HG02763 (cell line): Measurements from ENCODE around the gene PDS5A.
"Not testable (repeated sequence)": the region's sequence is repeated elsewhere in the genome, so short reads cannot be mapped to it uniquely, and the experiment has no call there.

ENCODE experiments used
- ATAC-seq: cut with Tn5 transposase; IDR thresholded peaks from one replicate; pipeline ENCODE4 v1.9.1; 2021; ENCODE audit warnings: mild to moderate bottlenecking, moderate library complexity; ENCODE audit not compliant: unreplicated experiment

The PDS5A gene

DNA sequence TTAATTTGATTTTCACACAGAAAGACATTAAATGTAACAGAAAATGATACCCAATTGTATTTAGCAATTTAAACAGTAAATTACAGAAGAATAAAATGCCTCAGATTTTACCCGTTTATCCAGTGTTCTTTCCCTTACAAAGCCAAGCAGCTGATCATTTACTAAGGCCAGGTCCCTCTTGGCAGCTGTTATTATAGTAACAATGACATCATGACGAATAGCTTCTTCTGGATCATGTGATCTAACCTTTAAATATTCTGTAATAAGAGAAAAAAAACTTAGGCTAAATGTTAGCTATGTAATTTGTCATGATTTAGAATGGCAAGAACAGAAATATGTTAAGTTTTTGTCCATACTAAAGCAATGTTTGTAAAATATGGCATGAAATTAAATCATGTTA lies 69.4 kb downstream of the PDS5A start:
- ATAC-seq: no peak

DNA sequence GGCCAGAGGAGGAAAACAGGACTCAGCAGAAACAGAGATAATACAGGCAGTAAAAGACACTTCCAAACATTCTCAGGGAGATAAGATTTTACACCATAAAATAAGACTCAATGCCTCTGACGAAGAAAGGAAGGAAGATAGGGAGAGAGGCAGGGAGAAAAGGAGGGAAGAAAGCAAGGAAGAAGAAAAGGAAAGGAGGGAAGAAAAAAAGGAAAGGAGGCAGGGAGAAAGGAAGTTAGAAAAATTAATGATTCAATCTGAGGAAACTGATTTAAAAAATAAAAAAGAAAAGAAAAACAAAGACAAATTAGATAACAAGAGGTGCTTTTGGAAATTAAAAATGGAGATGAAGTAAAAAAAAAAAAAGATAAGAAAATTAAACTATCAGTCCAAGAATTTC lies 72.1 kb downstream of the PDS5A start:
- no peak for ATAC-seq

DNA sequence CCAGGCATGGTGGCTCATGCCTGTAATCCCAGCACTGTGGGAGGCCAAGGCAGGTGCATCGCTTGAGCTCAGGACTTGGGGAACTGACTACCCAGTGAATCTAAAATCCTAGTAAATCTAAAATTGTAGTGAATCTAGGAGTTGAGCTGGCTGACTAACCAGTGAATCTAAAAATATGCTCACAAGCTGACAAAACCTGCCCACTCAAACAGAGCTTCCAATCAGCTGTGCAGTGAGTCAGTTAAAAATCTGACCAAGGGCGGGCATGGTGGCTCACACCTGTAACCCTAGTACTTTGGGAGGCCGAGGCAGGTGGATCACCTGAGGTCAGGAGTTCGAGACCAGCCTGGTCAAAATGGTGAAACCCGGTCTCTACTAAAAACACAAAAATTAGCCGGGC lies 72.7 kb downstream of the PDS5A start:
- not testable (repeated sequence) for ATAC-seq

DNA sequence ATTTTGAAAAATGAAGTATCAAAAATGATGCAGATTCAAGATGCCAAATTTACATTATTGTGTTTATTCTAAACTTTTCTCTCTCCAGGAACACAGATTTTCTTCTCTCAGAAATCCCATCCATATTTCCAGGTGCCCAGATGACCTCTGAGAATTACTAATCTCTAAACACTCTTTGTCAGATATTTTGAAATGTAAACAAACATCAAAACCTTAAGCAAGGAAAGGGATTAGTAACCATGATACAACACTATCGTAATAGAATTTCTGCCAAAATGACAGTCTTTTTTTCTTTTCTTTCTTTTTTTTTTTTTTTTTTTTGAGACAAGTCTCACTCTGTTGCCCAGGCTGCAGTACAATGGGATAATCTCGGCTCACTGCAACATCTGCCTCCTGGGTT lies 76.7 kb downstream of the PDS5A start:
- no peak for ATAC-seq

DNA sequence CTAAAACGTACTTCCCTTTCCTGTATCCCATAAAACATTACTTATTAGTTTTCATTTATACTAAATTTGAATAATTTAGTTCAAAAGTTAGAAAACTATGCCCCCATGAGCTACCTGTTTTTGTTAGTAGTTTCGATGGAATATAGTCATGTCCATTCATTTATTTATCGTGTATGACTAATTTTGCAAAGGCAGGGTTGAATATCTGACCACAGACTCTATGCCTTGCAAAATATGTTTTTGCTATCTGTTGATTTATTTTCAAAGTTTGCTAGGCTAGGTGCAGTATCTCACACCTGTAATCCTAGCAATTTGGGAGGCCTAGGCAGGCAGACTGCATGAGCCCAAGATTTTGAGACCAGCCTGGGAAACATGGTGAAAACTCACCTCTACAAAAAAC lies 78.4 kb downstream of the PDS5A start:
- no peak for ATAC-seq

DNA sequence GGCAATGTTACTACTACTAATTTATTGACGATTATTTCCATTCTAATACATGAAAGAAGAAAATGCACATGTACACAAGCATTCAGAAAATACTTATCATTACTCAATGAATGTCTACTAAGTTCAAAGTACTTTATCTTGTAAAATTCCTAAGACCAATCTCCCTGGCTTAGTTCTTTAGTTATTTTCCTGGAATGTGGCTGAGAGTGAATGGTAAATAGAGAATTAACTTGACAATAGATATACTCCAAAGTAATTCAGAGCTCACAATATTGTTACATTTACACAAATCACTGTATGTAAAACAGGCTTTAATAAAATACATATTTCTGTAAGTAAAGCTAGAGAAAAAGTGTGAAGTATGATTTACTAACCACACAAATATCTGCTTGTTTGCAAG lies 79.7 kb downstream of the PDS5A start:
- ATAC-seq: no peak

DNA sequence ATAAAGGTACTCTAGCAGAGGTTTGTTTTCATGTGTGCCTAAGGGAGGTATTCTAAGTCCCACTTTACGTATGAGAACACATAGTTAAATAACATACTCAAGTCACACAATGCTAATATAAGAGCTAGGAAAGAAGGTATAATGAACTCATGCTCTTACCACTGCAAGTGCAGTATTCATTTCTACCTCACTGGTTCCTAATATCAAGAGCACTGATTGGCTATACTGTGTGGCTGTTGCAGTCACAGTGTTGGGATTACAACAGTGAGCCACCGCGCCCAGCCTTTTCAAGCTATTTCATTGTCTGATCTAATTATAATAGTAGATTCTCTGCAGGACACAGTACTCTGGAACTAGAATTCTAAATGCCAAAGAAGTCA lies 84.0 kb downstream of the PDS5A start:
- no peak for ATAC-seq

DNA sequence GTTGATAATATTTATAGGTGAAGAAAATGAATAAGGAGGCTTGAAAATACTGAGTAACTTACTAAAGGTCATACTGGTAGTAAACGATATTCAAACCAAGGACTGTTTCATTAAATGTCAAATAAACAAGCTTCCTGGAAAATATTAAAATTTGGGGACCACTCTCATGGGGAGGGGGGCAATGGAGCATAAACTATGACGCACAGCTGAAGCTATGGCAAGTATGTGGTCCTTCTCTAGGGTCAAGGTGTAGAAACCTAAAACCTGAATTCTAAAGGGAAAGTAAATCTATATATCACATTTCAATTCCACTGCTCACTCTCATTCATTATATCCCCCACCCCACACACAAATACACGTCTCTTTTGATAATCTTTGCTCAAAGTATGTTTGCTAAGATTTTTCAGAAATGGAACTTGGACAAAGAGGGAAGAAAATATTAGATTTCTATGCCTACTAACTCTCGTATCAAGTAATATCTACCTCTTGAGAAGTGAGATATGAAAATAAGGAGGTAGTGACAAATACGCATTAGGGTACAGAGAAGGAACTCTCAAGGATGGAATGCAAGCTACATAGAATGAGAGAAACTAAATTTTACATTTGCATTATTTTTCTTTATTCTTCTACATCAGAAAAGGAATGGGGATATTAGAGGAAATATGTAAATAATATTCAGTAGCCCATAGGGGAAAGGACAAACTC lies 84.6 kb downstream of the PDS5A start:
- ATAC-seq: no peak

GRCh38 chr4:39889226-39889625 lies 88.5 kb downstream of the PDS5A start:
- ATAC-seq: no peak

DNA sequence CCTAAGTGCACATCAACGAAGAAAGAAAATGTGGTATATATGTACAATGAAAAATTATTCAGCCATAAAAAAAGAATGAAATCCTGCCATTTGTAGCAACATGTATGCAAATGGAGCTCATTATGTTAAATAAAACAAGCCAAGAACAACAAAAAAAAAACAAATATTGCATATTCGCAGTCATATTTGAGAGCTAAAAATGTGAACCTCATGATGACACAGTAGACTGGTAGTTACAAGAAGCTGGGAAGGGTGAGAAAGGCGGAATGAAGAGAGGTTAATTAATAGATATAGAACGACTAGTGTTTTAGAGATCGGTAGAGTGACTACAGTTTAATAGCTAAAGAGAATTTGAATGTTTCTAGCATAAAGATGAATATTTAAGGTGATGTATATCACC lies 89.2 kb downstream of the PDS5A start:
- no peak for ATAC-seq

DNA sequence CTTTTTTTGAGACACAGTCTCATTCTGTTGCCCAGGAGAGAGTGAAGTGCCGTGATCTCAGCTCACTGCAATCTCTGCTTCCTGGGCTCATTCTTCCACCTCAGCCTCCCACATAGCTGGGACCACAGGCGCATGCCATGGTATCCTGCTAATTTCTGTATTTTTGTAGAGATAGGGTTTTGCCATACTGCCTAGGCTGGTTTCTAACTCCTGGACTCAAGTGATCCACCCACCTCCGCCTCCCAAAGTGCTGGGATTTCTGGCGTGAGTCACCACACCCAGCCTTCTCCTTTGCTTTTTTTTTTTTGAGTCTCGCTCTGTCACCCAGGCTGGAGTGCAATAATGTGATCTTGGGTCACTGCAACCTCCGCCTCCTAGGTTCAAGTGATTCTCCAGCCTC lies 94.1 kb downstream of the PDS5A start:
- ATAC-seq: no peak

DNA sequence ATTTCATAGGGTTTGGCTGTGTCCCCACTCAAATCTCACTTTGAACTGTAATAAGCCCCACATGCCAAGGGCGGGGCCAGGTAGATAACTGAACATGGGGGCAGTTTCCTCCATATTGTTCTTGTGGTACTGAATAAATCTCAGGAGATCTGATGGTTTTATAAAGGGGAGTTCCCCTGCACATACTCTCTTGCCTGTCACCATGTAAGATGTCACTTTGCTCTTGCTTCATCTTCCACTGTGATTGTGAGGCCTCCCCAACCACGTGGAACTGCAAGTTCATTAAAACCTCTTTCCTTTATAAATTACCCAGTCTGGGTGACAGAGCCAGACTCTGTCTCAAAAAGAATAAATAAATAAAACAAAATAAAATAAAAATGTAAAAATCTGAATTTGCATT lies 95.9 kb downstream of the PDS5A start:
- ATAC-seq: no peak

GRCh38 chr4:39877971-39878370 lies 99.7 kb downstream of the PDS5A start:
- no peak for ATAC-seq

DNA sequence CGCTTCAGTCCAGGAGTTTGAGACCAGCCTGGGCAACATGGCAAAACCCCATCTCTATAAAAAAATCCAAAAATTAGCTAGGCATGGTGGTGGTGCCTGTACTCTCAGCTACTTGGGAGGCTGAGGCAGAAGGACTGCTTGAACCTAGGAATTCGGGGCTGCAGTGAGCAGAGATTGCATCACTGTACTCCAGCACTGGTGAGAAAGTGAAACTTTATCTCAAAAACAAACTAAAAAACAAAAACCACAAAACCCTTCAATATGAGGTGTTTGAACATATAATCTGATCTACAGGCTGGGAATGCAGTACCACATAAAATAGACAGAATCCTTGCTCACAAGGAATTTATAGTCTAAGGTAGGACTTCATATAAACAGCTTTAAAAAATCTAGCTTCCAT lies 103.9 kb downstream of the PDS5A start:
- ATAC-seq: no peak

GRCh38 chr4:39865280-39865679 lies 112.4 kb downstream of the PDS5A start:
- no peak for ATAC-seq

DNA sequence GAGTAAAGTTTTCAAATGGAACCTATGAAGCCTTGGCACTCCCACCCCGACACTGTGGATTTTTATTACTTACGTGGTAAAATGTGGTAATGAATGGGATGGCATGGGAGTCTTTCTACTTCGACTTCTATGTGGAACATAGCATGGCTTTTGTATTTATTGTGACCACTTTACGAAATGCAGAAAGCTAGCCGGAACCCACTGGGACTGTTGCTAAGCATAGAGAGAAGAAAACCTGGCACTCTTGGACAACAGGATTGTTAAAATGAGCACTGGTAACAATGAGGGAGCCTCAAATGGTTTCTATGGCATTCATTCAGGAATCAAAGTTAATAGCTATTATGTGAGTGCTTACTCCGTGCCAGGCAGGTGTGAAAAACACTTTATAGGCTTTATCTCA lies 113.3 kb downstream of the PDS5A start:
- ATAC-seq: no peak

DNA sequence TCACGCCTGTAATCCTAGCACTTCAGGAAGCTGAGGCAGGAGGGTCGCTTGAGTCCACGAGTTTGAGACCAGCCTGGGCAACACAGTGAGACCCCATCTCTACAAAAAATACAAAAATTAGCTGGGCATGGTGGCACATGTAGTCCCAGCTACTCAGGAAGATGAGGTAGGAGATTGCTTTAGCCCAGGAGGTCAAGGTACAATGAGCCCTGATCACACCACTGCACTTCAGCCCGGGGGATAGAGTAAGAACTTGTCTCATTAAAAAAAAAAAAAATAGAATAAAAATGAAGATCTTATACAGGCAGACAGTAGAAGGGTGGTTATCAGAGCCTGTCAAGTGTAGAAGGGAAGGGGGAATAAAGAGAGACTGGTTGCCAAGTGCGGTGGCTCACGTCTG lies 116.9 kb downstream of the PDS5A start:
- no peak for ATAC-seq

- no peak for ATAC-seq
These were observed 121.7 kb downstream of the PDS5A start for GRCh38 chr4:39855909-39856512.

GRCh38 chr4:39852636-39853035 lies 125.1 kb downstream of the PDS5A start:
- ATAC-seq: no peak

- no peak for ATAC-seq
These were observed 127.0 kb downstream of the PDS5A start for GRCh38 chr4:39850727-39851126.

- ATAC-seq: no peak
These were observed 131.0 kb downstream of the PDS5A start for GRCh38 chr4:39846705-39847104.

GRCh38 chr4:39846120-39846519 lies 131.6 kb downstream of the PDS5A start:
- no peak for ATAC-seq

DNA sequence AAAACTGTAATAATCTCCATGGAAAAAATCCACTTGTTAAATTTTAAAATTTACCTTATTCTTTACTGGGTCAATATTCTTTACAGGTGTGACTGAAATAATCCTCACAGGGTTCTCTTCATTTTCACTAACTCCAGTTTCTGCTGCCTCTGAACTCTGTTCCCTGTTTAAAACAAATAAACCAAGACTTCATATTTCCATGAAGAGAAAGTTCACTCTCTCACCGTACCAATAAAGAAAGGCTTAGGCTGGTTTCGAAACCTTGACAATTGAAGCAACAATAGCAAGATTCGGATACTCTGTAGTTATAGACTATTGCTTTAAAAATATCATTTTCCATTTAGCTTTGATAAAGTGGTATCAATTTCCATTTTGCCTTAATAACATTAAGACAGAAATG lies 135.8 kb downstream of the PDS5A start:
- no peak for ATAC-seq
